H1 (cell line): ENCODE measurements around the gene PACSIN1. TPM values are rescaled to one million over a fixed set of nuclear protein-coding genes. Genes with fewer than 3 reads are reported as not detected.

Source experiments
- CTCF ChIA-PET: fragments of 300-600 bp; sonication (Branson Sonifier 250); formaldehyde crosslinking; loops from one replicate; lab custom pipeline; 2021; ENCODE audit not compliant: partially characterized antibody; lab: Charles Lee
- POLR2A ChIA-PET: fragments of 300-600 bp; sonication (Branson Sonifier 250); formaldehyde crosslinking; loops from one replicate; lab custom pipeline; 2021; ENCODE audit warnings: inconsistent platforms; ENCODE audit not compliant: partially characterized antibody; lab: Charles Lee
- DNase-seq, 2 experiments: peaks; one replicate each; pipeline versions ENCODE4 v3.0.0 to v3.0.0-alpha.2; 2010 to 2022; ENCODE audit warnings: low spot score in 2 of 2, low read depth in 1 of 2, mixed read lengths in 1 of 2
- FAIRE-seq: peaks from 2 replicates; lab custom pipeline; 2011; peaks lifted over from hg19 to GRCh38; lab: Jason Lieb, UNC
- H2AFZ ChIP-seq: 2 replicates; pipeline ENCODE4 v1.8.1; 2012; ENCODE audit warnings: low read length, inconsistent platforms
- H2AK5ac ChIP-seq: 2 replicates; pipeline ENCODE4 v1.6.1; 2013; ENCODE audit warnings: low read depth, low read length
- H2BK120ac ChIP-seq: replicated peaks from 2 replicates; pipeline ENCODE3; 2013; ENCODE audit warnings: low read depth, low read length, inconsistent platforms
- H2BK12ac ChIP-seq: 2 replicates; pipeline ENCODE4 v1.6.1; 2013; ENCODE audit warnings: low read depth, low read length
- H2BK15ac ChIP-seq: 2 replicates; pipeline ENCODE4 v1.6.1; 2013; ENCODE audit warnings: low read length
- H2BK20ac ChIP-seq: 2 replicates; pipeline ENCODE4 v1.6.1; 2013; ENCODE audit warnings: low read length
- H2BK5ac ChIP-seq: 2 replicates; pipeline ENCODE4 v1.6.1; 2013; ENCODE audit warnings: low read depth, low read length
- H3K14ac ChIP-seq: 2 replicates; pipeline ENCODE4 v1.6.1; 2013; ENCODE audit warnings: inconsistent platforms; ENCODE audit not compliant: insufficient read length
- H3K18ac ChIP-seq: 2 replicates; pipeline ENCODE4 v1.6.1; 2013; ENCODE audit warnings: low read length; ENCODE audit errors: extremely low read depth
- H3K23ac ChIP-seq: 2 replicates; pipeline ENCODE4 v1.6.1; 2013; ENCODE audit warnings: inconsistent platforms; ENCODE audit not compliant: insufficient read length
- H3K23me2 ChIP-seq: 2 replicates; pipeline ENCODE4 v1.6.1; 2013; ENCODE audit warnings: low read depth, low read length
- H3K27ac ChIP-seq: 2 replicates; pipeline ENCODE4 v1.6.1; 2011; ENCODE audit warnings: low read depth, low read length, inconsistent platforms
- H3K27me3 ChIP-seq, 4 experiments: replicated peaks in 1 of 4; 1 replicate in 1 of 4; 2 replicates in 3 of 4; pipeline versions ENCODE4 v1.6.1 to v1.8.1; 2011 to 2013; ENCODE audit warnings: low read length in 3 of 4, mild to moderate bottlenecking in 3 of 4, inconsistent platforms in 2 of 4, mixed read lengths in 2 of 4, moderate library complexity in 1 of 4; ENCODE audit not compliant: control insufficient read depth in 3 of 4, insufficient read depth in 3 of 4; ENCODE audit errors: extremely low read depth in 1 of 4
- H3K36me3 ChIP-seq, 4 experiments: 2 replicates each; pipeline versions ENCODE4 v1.6.1 to v1.8.1; 2011 to 2013; ENCODE audit warnings: mild to moderate bottlenecking in 4 of 4, low read length in 3 of 4, moderate library complexity in 2 of 4, control low read depth in 1 of 4, inconsistent platforms in 1 of 4; ENCODE audit not compliant: insufficient read depth in 4 of 4, control insufficient read depth in 2 of 4
- H3K4ac ChIP-seq: replicated peaks from 2 replicates; pipeline ENCODE3; 2013; ENCODE audit warnings: low read length, low read depth, mixed read lengths, inconsistent platforms; ENCODE audit not compliant: insufficient read length
- H3K4me1 ChIP-seq, 4 experiments: replicated peaks in 1 of 4; 1 replicate in 1 of 4; 2 replicates in 3 of 4; pipeline versions ENCODE4 v1.6.1 to v1.8.1; 2011 to 2013; ENCODE audit warnings: low read length in 3 of 4, inconsistent platforms in 2 of 4, mixed read lengths in 1 of 4; ENCODE audit not compliant: insufficient read depth in 4 of 4, control insufficient read depth in 3 of 4
- H3K4me2 ChIP-seq, 2 experiments: 2 replicates each; pipeline versions ENCODE4 v1.6.1 to v1.8.1; 2011 to 2013; ENCODE audit warnings: low read depth in 2 of 2, low read length in 2 of 2, control low read depth in 1 of 2, inconsistent platforms in 1 of 2, mild to moderate bottlenecking in 1 of 2; ENCODE audit not compliant: insufficient read depth in 1 of 2
- H3K4me3 ChIP-seq, 4 experiments: fragments of 200-600, 300-600 bp in 1 of 4; sonication (generic), shearing (Covaris generic), sonication (Bioruptor Twin) in 1 of 4; 2 replicates each; pipeline versions ENCODE4 v1.5.1 to v1.8.1; 2011 to 2016; ENCODE audit warnings: low read length in 4 of 4, low read depth in 3 of 4, control low read depth in 2 of 4, inconsistent platforms in 2 of 4, mild to moderate bottlenecking in 2 of 4, mixed read lengths in 1 of 4, moderate library complexity in 1 of 4; ENCODE audit not compliant: insufficient read depth in 2 of 4; ENCODE audit errors: extremely low read depth in 1 of 4
- H3K56ac ChIP-seq: replicated peaks from 2 replicates; pipeline ENCODE3; 2013; ENCODE audit warnings: low read depth, mild to moderate bottlenecking, mixed read lengths, low read length, inconsistent platforms; ENCODE audit not compliant: insufficient read length
- H3K79me1 ChIP-seq: 2 replicates; pipeline ENCODE4 v1.6.1; 2013; ENCODE audit warnings: low read depth, low read length, control low read depth
- H3K79me2 ChIP-seq, 2 experiments: 2 replicates each; pipeline versions ENCODE4 v1.6.1 to v1.8.1; 2012 to 2013; ENCODE audit warnings: low read length in 2 of 2, mild to moderate bottlenecking in 2 of 2, inconsistent platforms in 1 of 2; ENCODE audit not compliant: insufficient read depth in 2 of 2, control insufficient read depth in 1 of 2
- H3K9ac ChIP-seq, 4 experiments: replicated peaks in 1 of 4; 1 replicate in 1 of 4; 2 replicates in 3 of 4; pipeline versions ENCODE4 v1.6.1 to v1.8.1; 2011 to 2013; ENCODE audit warnings: low read depth in 3 of 4, low read length in 3 of 4, control low read depth in 2 of 4, mild to moderate bottlenecking in 2 of 4, moderate library complexity in 2 of 4, inconsistent platforms in 1 of 4; ENCODE audit errors: extremely low read depth in 1 of 4
- H3K9me3 ChIP-seq, 2 experiments: 2 replicates each; pipeline versions ENCODE4 v1.6.1 to v1.8.1; 2012 to 2013; ENCODE audit warnings: mild to moderate bottlenecking in 2 of 2, moderate library complexity in 2 of 2, control low read depth in 1 of 2, inconsistent platforms in 1 of 2, low read depth in 1 of 2, low read length in 1 of 2, mixed read lengths in 1 of 2; ENCODE audit not compliant: insufficient read depth in 2 of 2
- H4K20me1 ChIP-seq, 2 experiments: replicated peaks in 1 of 2; 2 replicates each; pipeline versions ENCODE3 to v1.8.1; 2011 to 2013; ENCODE audit warnings: inconsistent platforms in 2 of 2, low read length in 2 of 2, mild to moderate bottlenecking in 1 of 2; ENCODE audit not compliant: insufficient read depth in 2 of 2, control insufficient read depth in 1 of 2
- H4K5ac ChIP-seq: 2 replicates; pipeline ENCODE4 v1.6.1; 2013; ENCODE audit warnings: low read length, low read depth, mixed read lengths, inconsistent platforms; ENCODE audit not compliant: insufficient read length
- H4K8ac ChIP-seq: 2 replicates; pipeline ENCODE4 v1.8.0; 2013; ENCODE audit warnings: mild to moderate bottlenecking, moderate library complexity, low read length, inconsistent platforms; ENCODE audit not compliant: insufficient read depth; ENCODE audit errors: extremely low read depth
- H4K91ac ChIP-seq: replicated peaks from 2 replicates; pipeline ENCODE3; 2013; ENCODE audit warnings: low read length, mixed read lengths, inconsistent platforms; ENCODE audit not compliant: insufficient read length
- KDM4A ChIP-seq: IDR thresholded peaks from one replicate; pipeline ENCODE4 v1.7.1; 2012; ENCODE audit warnings: low read depth, mild to moderate bottlenecking, moderate library complexity, low read length, inconsistent platforms; ENCODE audit not compliant: severe bottlenecking
- SAP30 ChIP-seq: fragments of 300-600 bp; sonication (generic); IDR thresholded peaks from 2 replicates; pipeline ENCODE4 v1.7.1; 2012; ENCODE audit warnings: low read length, moderate library complexity, mild to moderate bottlenecking, inconsistent platforms; ENCODE audit not compliant: insufficient read depth, insufficient replicate concordance
- SP2 ChIP-seq: IDR thresholded peaks from 2 replicates; pipeline ENCODE4 v1.6.1; 2012; ENCODE audit warnings: mild to moderate bottlenecking, low read length, inconsistent platforms
- WGBS, 2 experiments: shearing (Covaris generic) in 1 of 2; methylation state at CpG; one replicate each; pipeline versions ENCODE4 v1.1.6 to v1.1.7; 2013 to 2015; ENCODE audit warnings: low lambda C conversion rate in 2 of 2, mixed read lengths in 2 of 2, inconsistent platforms in 1 of 2, low coverage in 1 of 2, missing lambda C conversion rate in 1 of 2; ENCODE audit not compliant: insufficient replicate concordance in 2 of 2, insufficient coverage in 1 of 2, insufficient read length in 1 of 2; ENCODE audit errors: extremely low coverage in 1 of 2, missing lambda C conversion rate in 1 of 2; 5-methylcytosine and 5-hydroxymethylcytosine counted together
- polyA plus RNA-seq, 7 experiments: library from polyadenylated mRNA; depleted of rRNA in 3 of 7; stranded (reverse) in 5 of 7; unstranded in 2 of 7; fragments of >200 nt in 5 of 7; fragments of 200-250 nt in 2 of 7; gene quantifications; 1 replicate in 5 of 7; 2 replicates in 1 of 7; 4 replicates in 1 of 7; pipeline versions ENCODE4 v1.2.1 to v1.2.3, GENCODE V29; 2011 to 2013; ENCODE audit warnings: missing spikeins in 2 of 7, mixed read lengths in 2 of 7
- total RNA-seq: library from RNA; stranded (reverse); fragmentation: NEBNext Ultra II Directional; extraction: Animal tissue kit (Norgen Biotek cat#: 25700); gene quantifications from 2 replicates; pipeline ENCODE4 v1.2.1, GENCODE V29; 2021

The PACSIN1 gene
- total and polyA plus RNA-seq, 2 of the 8 experiments (the other 6 are each of a cell fraction or from before 2014, with no cell fraction given), result 5.9 to 11.1 TPM

DNA sequence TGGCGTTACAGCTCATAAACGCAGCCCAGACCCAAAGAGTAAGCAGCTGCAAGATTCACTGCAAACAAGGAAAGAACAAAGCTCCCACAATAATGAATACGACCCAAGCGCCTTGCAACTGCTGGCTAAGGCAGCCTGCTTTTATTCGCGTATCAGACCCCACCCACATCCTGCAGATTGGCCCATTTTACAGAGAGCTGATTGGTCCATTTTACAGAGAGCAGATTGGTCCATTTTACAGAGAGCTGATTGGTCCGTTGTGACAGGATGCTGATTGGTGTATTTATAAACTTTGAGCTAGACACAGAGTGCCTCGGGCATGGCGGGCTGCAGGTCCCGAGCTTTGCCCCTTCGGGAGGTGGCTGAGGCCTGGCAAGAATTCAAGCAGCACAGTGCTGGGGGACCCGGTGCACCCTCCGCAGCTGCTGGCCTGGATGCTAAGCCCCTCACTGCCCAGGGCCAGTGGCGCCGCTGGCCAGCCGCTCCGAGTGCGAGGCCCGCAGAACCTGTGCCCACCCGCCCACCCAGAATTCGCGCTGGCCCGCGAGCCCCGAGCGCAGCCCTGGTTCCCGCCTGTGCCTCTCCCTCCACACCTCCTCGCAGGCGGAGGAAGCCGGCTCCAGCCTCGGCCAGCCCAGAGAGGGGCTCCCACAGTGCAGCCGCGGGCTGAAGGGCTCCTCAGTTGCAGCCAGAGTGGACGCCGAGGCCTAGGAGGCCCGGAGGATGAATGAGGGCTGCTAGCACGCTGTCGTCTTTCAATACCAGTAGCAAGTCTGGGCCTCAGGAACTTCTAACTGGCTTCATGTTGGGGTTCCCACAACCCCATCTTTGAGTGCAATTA, 28.9 kb upstream of the PACSIN1 start:
- no peak for TF ChIP-seq KDM4A
- no peak for TF ChIP-seq SP2
- no peak for TF ChIP-seq SAP30
- Histone ChIP-seq H3K18ac (no peak overlapping the region), H4K8ac (no peak overlapping the region), H4K91ac (no peak overlapping the region), H2BK12ac (no peak overlapping the region), H3K56ac (no peak overlapping the region), H3K79me2 (no peaks in the 10 kb centered on the region), H2BK120ac (no peak overlapping the region), H3K14ac (no peak overlapping the region), H3K4me2 (no peak overlapping the region), H3K79me1 (no peaks in the 10 kb centered on the region), H3K4ac (no peak overlapping the region), H3K23me2 (no peaks in the 10 kb centered on the region), H4K20me1 (no peaks in the 10 kb centered on the region), H2AK5ac (no peak overlapping the region), H2AFZ (no peak overlapping the region), H3K9ac (no peak overlapping the region), H3K36me3 (no peaks in the 10 kb centered on the region), H2BK5ac (no peak overlapping the region), H3K23ac (no peak overlapping the region), H2BK15ac (no peak overlapping the region), H3K9me3 (peaks cover 12 to 16% of the 10 kb centered on the region in 2 experiments), H3K27me3 (no peaks in the 10 kb centered on the region), H2BK20ac (no peak overlapping the region), H3K27ac (no peak overlapping the region), H3K4me3 (no peak overlapping the region), H3K4me1 (no peaks in the 10 kb centered on the region), H4K5ac (no peak overlapping the region)
- POLR2A ChIA-PET, result interaction anchor here (0.9 to 1.8 kb wide), 10 partner anchors 9 to 189 kb away, joined by 3 to 9 read pairs (median 5); partner anchors contain the start of genes RPS10 and SMIM29
- DNase-seq (no peak), FAIRE-seq (no peak)
- WGBS, 2 experiments, result 87% methylated on average over 27 of the region's 38 CpGs; no CpG with 5 or more reads in 1 of the 2 experiments
- CTCF ChIA-PET, result interaction anchor here (1.4 to 4.6 kb wide), 2 partner anchors 10 to 22 kb away, joined by 5 to 15 read pairs; no protein-coding TSS in a partner anchor
